NOMO-1 (cell line): ENCODE data around the gene TNIK.

Source experiments
- DNase-seq, 2 experiments: peaks; one replicate each; lab custom pipeline; 2025; ENCODE audit not compliant: unreplicated experiment in 2 of 2; lab: John Stamatoyannopoulos, UW

Gene TNIK

DNA sequence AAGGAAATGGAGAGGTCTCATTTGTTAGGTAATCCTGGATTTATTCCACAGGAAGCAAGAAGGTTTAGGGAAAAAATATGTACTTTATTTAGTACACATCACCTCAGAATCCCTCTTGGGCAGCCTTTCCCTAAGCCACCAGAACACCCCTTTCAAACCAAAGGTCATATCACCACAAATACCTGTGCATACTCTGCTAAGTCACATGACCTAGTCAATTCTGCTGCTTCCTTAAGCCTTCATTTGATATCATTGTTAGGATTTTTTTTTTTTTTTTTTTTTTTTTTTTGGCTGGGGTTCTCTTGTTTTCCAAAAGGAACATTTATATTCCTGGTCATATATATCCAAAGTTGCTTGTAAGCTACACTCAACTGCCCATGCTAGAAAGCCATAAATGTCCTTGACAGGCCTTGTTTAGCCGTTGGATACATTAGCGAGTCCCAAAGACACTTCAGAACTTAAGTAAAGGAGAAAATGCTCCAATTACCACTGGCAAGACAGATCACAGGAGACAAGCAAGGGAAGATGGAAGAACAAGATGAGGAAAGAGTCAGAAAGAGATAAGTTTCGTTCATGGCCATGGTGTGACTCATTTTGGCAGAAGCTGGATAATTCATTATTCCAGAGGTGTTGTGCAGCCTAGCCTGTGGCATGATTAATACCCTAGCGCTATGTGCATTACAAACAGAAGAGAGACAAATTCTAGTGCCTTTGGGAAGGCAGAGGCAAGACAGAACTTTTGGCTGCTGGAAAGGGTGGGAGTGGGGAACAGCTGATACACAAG lies 278.1 kb downstream of the TNIK start:
- DNase-seq, result no peak

- peak in 1 of 2 experiments; percentile 50 for DNase-seq
Observed at GRCh38 chr3:171178714-171179113, 281.5 kb downstream of the TNIK start.

DNA sequence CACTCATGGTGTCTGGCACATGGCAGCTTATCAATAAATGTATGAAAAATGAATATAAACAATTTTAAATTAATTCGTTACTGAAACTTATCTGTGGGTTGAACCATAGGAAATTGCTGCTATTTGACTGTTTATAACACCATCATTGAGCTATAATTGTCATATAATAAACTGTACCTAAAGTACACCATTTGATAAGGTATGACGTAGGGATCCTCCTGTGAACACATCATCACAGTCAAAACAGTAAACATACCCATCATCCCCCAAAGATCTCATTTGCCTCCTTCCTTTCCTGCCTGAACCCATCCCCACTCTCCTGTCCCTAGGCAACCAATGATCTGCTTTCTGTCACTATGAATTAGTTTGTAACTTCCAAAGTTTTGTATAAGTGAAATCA lies 282.7 kb downstream of the TNIK start:
- DNase-seq, result no peak

- no peak for DNase-seq
Observed at GRCh38 chr3:171177056-171177455, 283.1 kb downstream of the TNIK start.

DNA sequence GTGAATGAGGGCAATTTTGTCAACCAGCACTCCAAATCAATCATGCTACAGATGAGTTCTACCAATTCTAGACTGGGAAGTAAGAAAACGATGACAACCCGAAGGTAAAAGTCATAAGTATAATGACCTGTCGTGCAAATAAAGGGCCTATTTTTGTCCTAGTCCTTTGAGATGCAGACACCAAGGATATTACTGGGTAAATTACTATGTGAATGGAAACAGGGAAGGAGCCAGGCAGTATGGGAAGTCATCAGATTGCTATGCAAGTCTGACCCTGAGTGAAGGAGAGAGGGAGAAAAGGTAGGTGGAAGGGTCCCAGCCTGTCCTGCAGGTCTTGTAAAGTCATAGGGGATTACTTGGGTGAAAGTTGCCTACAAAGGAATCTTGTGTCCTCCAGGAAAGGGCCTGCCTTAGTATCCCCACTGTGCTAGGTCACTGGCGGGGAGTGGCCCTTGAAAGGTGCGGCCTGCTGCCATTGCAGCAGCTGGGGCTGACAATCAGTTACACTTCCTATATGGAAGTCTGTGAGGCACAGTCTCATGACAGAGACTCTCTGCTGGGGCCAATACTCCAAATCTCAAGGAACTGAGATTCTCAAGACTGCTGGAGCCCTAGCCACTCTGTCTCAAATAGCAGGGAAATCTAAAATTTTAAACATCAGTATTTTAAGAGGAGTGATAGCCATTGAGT lies 283.8 kb downstream of the TNIK start:
- DNase-seq, result no peak

GRCh38 chr3:171175741-171176234 lies 284.4 kb downstream of the TNIK start:
- no peak for DNase-seq

DNA sequence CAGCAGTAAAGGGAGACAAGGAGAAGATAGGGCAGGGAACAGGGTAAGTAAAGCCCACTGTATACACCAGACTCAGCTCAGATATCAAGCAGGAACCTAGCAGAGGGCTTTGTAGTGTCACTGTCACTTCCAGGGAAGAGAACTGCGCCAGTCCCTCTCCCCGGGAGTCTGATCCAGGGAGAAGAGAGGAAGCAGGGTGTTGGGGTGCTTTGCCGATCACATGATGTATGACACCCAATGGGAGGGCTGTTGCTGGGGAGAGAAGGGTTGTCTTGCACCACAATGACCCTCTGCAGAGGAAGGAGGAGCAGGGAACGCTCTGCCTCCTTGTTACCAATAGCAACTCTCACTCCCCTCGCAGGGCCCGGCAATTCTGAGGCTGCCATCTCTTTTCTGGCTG lies 286.5 kb downstream of the TNIK start:
- DNase-seq, result no peak

GRCh38 chr3:171172070-171172469 lies 288.1 kb downstream of the TNIK start:
- no peak for DNase-seq

DNA sequence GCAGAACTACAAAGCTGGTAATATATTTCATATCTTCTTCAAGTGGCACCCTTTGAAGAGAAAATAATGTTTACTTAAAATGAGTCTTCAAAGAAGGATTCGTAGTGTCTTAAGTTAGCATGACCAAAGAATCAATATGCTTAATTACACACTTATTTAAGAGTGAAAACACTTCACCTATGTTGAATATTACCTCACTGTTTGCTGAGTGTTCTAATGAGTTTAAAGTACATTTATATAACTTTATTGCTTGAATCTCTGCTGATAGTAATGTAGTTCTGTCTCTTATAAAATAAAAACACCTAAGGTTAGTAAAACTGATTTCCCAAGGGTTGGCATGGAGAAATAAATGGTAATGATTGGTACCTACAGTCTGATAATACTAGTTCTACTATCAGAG lies 290.3 kb downstream of the TNIK start:
- no peak for DNase-seq

- DNase-seq, result no peak
Observed at GRCh38 chr3:171169443-171169842, 290.8 kb downstream of the TNIK start.

DNA sequence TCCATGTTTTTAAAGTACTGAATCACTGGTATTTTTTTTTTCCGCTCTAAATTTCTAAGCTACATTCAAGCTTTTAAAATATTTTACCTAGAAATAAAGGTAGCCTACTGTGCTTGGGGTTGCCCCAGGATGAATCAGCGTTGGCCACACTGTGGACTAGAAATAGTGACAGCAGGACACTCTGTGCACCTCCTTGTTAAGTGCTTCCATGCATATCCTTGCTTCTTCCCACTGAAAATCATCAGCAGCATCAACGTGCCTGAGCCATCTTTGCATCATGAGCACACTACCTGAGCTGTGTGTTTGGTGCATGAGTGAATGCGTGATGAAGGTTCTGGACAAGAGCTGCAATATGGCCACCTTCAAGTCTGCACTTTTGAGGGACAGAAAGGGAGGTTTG lies 291.7 kb downstream of the TNIK start:
- DNase-seq, result no peak

DNA sequence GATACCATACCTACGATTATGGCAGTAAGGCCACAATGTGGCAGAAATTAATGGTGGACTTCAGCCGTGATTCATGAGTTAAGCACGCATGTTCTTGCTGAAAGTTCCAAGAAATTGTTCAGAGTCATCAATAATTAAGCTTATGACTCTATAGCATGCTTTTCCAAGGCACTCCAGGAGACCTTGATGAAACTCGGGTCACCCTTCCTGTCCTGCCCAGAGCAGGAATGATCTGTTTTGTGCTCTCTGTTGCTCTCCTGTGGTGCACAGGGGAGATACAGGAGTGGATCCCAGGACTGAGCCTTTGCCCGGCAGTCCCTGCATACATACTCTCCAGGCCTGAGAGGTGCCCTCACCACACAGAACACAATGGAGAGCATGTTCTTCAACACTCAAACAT lies 292.1 kb downstream of the TNIK start:
- DNase-seq, result no peak

- no peak for DNase-seq
Observed at GRCh38 chr3:171165983-171166382, 294.2 kb downstream of the TNIK start.

GRCh38 chr3:171165499-171165921 lies 294.7 kb downstream of the TNIK start:
- DNase-seq, result no peak

- no peak for DNase-seq
Observed at GRCh38 chr3:171164067-171164465, 296.1 kb downstream of the TNIK start.

GRCh38 chr3:171163101-171164066 lies 296.8 kb downstream of the TNIK start:
- peak in 1 of 2 experiments; percentile 33 for DNase-seq

DNA sequence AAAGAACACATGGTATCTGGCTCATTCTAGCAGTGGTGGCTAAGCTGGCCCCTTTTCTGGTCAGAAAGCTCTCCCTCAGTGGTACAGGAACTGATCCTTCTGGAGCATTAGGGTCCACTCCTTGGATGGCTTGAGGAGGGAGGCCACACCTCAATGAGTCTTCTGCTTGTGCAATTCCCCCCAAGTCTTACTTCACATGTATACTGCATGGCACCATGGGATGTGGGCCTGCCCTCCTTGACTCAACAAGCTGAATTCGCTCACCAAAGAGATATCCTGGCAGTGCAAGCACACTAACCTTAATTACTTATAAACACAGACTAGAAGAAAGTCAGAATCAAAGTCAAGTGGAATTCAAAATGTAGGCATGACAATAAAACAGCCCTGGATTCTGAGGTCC lies 299.9 kb downstream of the TNIK start:
- DNase-seq, result no peak

- no peak for DNase-seq
Observed at GRCh38 chr3:171159822-171160157, 300.4 kb downstream of the TNIK start.

GRCh38 chr3:171159024-171159821 lies 301.0 kb downstream of the TNIK start:
- no peak for DNase-seq

- DNase-seq, result no peak
Observed at GRCh38 chr3:171157980-171158379, 302.2 kb downstream of the TNIK start.
